HepG2 (cell line): ENCODE results near the gene NEURL2. TPM values are rescaled to one million over a fixed set of nuclear protein-coding genes. Genes with fewer than 3 reads are reported as not detected.

ENCODE experiments used
- BHLHE40 ChIP-seq: IDR thresholded peaks from 2 replicates; pipeline ENCODE4 v1.6.1; 2011; ENCODE audit warnings: low read length, improper control_type of control experiment
- GABPB1 ChIP-seq: IDR thresholded peaks from 2 replicates; pipeline ENCODE4 v1.6.1; 2016; ENCODE audit warnings: mild to moderate bottlenecking, missing genetic modification reagents, moderate library complexity, missing compliant biosample characterization
- IKZF4 ChIP-seq: sonication (generic); formaldehyde crosslinking; IDR thresholded peaks from 2 replicates; pipeline ENCODE4 v1.5.1; 2020; ENCODE audit warnings: borderline replicate concordance, mild to moderate bottlenecking, low read depth, missing genetic modification reagents; ENCODE audit errors: not compliant biosample characterization
- ISL2 ChIP-seq: sonication (generic); formaldehyde crosslinking; IDR thresholded peaks from 2 replicates; pipeline ENCODE4 v1.5.0; 2020; ENCODE audit warnings: missing genetic modification reagents
- JDP2 ChIP-seq: sonication (generic); formaldehyde crosslinking; IDR thresholded peaks from 2 replicates; pipeline ENCODE4 v1.8.1; 2022; ENCODE audit warnings: missing genetic modification reagents, borderline replicate concordance
- KMT2B ChIP-seq: IDR thresholded peaks from 2 replicates; pipeline ENCODE4 v1.6.1; 2016; ENCODE audit warnings: missing genetic modification reagents, missing compliant biosample characterization
- MEIS1 ChIP-seq: sonication (generic); formaldehyde crosslinking; IDR thresholded peaks from 2 replicates; pipeline ENCODE4 v1.9.0; 2021; ENCODE audit warnings: mild to moderate bottlenecking, missing genetic modification reagents, moderate library complexity, borderline replicate concordance
- NCOA1 ChIP-seq: sonication (generic); formaldehyde crosslinking; IDR thresholded peaks from 2 replicates; pipeline ENCODE4 v1.9.0; 2021; ENCODE audit warnings: missing genetic modification reagents
- NR1H2 ChIP-seq: sonication (generic); formaldehyde crosslinking; IDR thresholded peaks from 2 replicates; pipeline ENCODE4 v1.8.1; 2022; ENCODE audit warnings: low read depth, missing genetic modification reagents, borderline replicate concordance
- NR2C2 ChIP-seq: sonication (generic); formaldehyde crosslinking; IDR thresholded peaks from 2 replicates; pipeline ENCODE4 v1.4.0; 2020; ENCODE audit warnings: missing genetic modification reagents, mild to moderate bottlenecking, moderate library complexity, borderline replicate concordance
- ZMYM4 ChIP-seq: sonication (generic); formaldehyde crosslinking; IDR thresholded peaks from 2 replicates; pipeline ENCODE4 v1.8.1; 2023; ENCODE audit warnings: mild to moderate bottlenecking, missing genetic modification reagents
- ZNF143 ChIP-seq: sonication (generic); formaldehyde crosslinking; IDR thresholded peaks from 2 replicates; pipeline ENCODE4 v1.4.0; 2020; ENCODE audit warnings: missing genetic modification reagents
- ZNF235 ChIP-seq: sonication (generic); formaldehyde crosslinking; IDR thresholded peaks from 2 replicates; pipeline ENCODE4 v1.8.1; 2023; ENCODE audit warnings: mild to moderate bottlenecking, missing genetic modification reagents, borderline replicate concordance
- ZNF354B ChIP-seq: sonication (generic); formaldehyde crosslinking; IDR thresholded peaks from 2 replicates; pipeline ENCODE4 v1.8.0; 2022; ENCODE audit warnings: mild to moderate bottlenecking, missing genetic modification reagents
- ZSCAN22 ChIP-seq: sonication (generic); formaldehyde crosslinking; IDR thresholded peaks from 2 replicates; pipeline ENCODE4 v1.4.0; 2020; ENCODE audit warnings: mild to moderate bottlenecking, missing genetic modification reagents
- polyA plus RNA-seq, 8 experiments: library from polyadenylated mRNA; depleted of rRNA in 3 of 8; stranded (reverse) in 7 of 8; unstranded in 1 of 8; fragments of >200 nt; fragmentation: Illumina TruSeq in 4 of 8; extraction: Trizol in 4 of 8; gene quantifications; 2 replicates each; pipeline versions ENCODE4 v1.2.1 to v1.2.3, GENCODE V29; 2011 to 2016; ENCODE audit warnings: low read depth in 4 of 8, missing spikeins in 1 of 8, mixed read lengths in 1 of 8; ENCODE audit not compliant: insufficient read depth in 1 of 8
- total RNA-seq, 5 experiments: library from RNA; depleted of rRNA; stranded (reverse); fragments of >200 nt; fragmentation: Illumina TruSeq; extraction: Trizol; gene quantifications; 2 replicates each; pipeline ENCODE4 v1.2.3, GENCODE V29; 2016; ENCODE audit warnings: low read depth in 1 of 5
- TF ChIP-seq, protein P1 (sequence below), 2 experiments: sonication (generic) in 1 of 2; formaldehyde crosslinking in 1 of 2; IDR thresholded peaks; 2 replicates each; pipeline versions ENCODE4 v1.5.1 to v1.6.1; 2011 to 2020; ENCODE audit warnings: borderline replicate concordance in 1 of 2, low read depth in 1 of 2, low read length in 1 of 2, mild to moderate bottlenecking in 1 of 2, missing genetic modification reagents in 1 of 2, moderate library complexity in 1 of 2
- TF ChIP-seq, protein P2 (sequence below): sonication (generic); formaldehyde crosslinking; IDR thresholded peaks from 2 replicates; pipeline ENCODE4 v1.4.0; 2020; ENCODE audit warnings: missing genetic modification reagents
- TF ChIP-seq, protein P3 (sequence below): sonication (generic); formaldehyde crosslinking; IDR thresholded peaks from 2 replicates; pipeline ENCODE4 v1.4.0; 2020; ENCODE audit warnings: missing genetic modification reagents, mild to moderate bottlenecking, borderline replicate concordance

NEURL2 gene
- total and polyA plus RNA-seq, 2 of the 13 experiments (the other 11 are each of a cell fraction or from before 2014, with no cell fraction given) = 7.2 to 9.7 TPM

DNA sequence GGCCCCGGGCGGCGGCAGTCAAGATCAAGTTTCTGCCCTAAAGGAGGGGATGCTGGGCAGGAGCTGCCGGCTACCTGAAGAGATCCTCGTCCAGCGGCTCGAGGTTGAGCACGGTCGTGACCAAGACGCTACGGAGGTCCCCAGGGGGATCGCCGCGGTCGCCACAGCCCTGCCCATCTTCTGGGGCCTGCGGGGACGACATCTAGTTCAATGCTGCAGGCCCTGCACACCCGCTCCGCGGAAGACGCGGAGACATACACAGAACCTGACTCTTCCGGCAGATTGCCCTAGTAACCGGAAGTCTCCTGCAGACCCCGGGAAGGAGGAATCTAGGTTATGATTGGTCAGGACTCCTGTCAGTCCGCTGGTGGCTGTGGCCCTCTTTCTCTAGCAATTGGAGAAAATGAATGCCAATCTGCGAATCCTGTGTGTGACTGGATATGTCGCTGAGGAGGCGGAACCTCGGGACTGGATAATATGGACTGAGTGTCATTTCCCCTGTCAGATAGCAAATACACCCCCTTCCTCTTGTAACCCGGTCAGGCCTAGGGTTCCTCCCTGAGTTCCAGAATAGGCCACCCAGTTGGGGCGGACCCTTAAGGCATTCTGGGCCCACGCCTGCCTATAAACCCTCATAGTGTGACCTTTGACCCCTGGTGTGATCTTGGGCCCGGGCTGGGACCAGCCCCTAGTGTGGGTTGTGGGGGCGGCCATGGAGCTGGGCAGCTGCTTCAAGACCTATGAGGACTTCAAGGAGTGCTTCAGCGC lies 33.7 kb downstream of the NEURL2 start, which contains the start of the genes ACOT8 and ZSWIM3 (continued):
- TF ChIP-seq IKZF4 (CRISPR knock-in tag) (peak; percentile 16), JDP2 (CRISPR knock-in tag) (no peak), ZNF235 (CRISPR knock-in tag) (peak; percentile 82), NR2C2 (CRISPR knock-in tag) (peak; percentile 95), NR1H2 (no peak), GABPB1 (CRISPR knock-in tag) (peak; percentile 99), MEIS1 (peak; percentile 93; the same call in 1 of the 2 replicates), ZSCAN22 (CRISPR knock-in tag) (no peak), ZNF354B (CRISPR knock-in tag) (0 out of 2 replicates have a peak, but pooled peaks have one; percentile 74), ZNF143 (peak; percentile 50), ZMYM4 (CRISPR knock-in tag) (peak; percentile 87), ISL2 (peak; percentile 21; the same call in 1 of the 2 replicates), BHLHE40 (no peak; the same call in 1 of the 2 replicates), KMT2B (CRISPR knock-in tag) (peak; percentile 88), NCOA1 (no peak)
- TF ChIP-seq, protein P1, sequence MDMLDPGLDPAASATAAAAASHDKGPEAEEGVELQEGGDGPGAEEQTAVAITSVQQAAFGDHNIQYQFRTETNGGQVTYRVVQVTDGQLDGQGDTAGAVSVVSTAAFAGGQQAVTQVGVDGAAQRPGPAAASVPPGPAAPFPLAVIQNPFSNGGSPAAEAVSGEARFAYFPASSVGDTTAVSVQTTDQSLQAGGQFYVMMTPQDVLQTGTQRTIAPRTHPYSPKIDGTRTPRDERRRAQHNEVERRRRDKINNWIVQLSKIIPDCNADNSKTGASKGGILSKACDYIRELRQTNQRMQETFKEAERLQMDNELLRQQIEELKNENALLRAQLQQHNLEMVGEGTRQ (IDR thresholded peaks at IDR 0.05; ENCODE audit: low read depth, low read length) = no peak
- TF ChIP-seq, protein P1 (CRISPR knock-in tag; IDR thresholded peaks at IDR 0.05; ENCODE audit: borderline replicate concordance) = no peak; the same call in 1 of the 2 replicates
- TF ChIP-seq, protein P2, sequence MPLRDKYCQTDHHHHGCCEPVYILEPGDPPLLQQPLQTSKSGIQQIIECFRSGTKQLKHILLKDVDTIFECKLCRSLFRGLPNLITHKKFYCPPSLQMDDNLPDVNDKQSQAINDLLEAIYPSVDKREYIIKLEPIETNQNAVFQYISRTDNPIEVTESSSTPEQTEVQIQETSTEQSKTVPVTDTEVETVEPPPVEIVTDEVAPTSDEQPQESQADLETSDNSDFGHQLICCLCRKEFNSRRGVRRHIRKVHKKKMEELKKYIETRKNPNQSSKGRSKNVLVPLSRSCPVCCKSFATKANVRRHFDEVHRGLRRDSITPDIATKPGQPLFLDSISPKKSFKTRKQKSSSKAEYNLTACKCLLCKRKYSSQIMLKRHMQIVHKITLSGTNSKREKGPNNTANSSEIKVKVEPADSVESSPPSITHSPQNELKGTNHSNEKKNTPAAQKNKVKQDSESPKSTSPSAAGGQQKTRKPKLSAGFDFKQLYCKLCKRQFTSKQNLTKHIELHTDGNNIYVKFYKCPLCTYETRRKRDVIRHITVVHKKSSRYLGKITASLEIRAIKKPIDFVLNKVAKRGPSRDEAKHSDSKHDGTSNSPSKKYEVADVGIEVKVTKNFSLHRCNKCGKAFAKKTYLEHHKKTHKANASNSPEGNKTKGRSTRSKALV (CRISPR knock-in tag) = 0 out of 2 replicates have a peak, but pooled peaks have one; percentile 59
- TF ChIP-seq, protein P3, sequence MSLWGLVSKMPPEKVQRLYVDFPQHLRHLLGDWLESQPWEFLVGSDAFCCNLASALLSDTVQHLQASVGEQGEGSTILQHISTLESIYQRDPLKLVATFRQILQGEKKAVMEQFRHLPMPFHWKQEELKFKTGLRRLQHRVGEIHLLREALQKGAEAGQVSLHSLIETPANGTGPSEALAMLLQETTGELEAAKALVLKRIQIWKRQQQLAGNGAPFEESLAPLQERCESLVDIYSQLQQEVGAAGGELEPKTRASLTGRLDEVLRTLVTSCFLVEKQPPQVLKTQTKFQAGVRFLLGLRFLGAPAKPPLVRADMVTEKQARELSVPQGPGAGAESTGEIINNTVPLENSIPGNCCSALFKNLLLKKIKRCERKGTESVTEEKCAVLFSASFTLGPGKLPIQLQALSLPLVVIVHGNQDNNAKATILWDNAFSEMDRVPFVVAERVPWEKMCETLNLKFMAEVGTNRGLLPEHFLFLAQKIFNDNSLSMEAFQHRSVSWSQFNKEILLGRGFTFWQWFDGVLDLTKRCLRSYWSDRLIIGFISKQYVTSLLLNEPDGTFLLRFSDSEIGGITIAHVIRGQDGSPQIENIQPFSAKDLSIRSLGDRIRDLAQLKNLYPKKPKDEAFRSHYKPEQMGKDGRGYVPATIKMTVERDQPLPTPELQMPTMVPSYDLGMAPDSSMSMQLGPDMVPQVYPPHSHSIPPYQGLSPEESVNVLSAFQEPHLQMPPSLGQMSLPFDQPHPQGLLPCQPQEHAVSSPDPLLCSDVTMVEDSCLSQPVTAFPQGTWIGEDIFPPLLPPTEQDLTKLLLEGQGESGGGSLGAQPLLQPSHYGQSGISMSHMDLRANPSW (CRISPR knock-in tag) = no peak; the same call in 1 of the 2 replicates
